DOHH2 (cell line): ENCODE data around the gene MFAP3L.

Experiments used
- H3F3A ChIP-seq: fragments of 200-600 bp; sonication (generic), shearing (Covaris generic); 2 replicates; pipeline ENCODE4 v1.6.0; 2016; ENCODE audit warnings: antibody characterized with exemption, mild to moderate bottlenecking; ENCODE audit not compliant: control insufficient read depth, insufficient read depth
- H3K27ac ChIP-seq: fragments of 200-600 bp; sonication (generic); 2 replicates; pipeline ENCODE4 v1.5.1; 2014; ENCODE audit warnings: low read depth, mild to moderate bottlenecking, low read length, moderate library complexity
- H3K27me3 ChIP-seq: fragments of 200-600 bp; sonication (generic); 2 replicates; pipeline ENCODE4 v1.6.1; 2014; ENCODE audit warnings: mild to moderate bottlenecking, low read length, mixed read lengths; ENCODE audit not compliant: control insufficient read depth
- H3K36me3 ChIP-seq: fragments of 200-600 bp; sonication (generic); 2 replicates; pipeline ENCODE4 v1.6.1; 2014; ENCODE audit warnings: mild to moderate bottlenecking, low read length, moderate library complexity, mixed read lengths; ENCODE audit not compliant: control insufficient read depth
- H3K4me1 ChIP-seq: fragments of 200-600 bp; sonication (generic); 2 replicates; pipeline ENCODE4 v1.6.1; 2014; ENCODE audit warnings: mild to moderate bottlenecking, low read length, mixed read lengths; ENCODE audit not compliant: control insufficient read depth
- H3K4me2 ChIP-seq: fragments of 200-600 bp; sonication (generic); 2 replicates; pipeline ENCODE4 v1.6.0; 2014; ENCODE audit warnings: mild to moderate bottlenecking, low read length, moderate library complexity
- H3K4me3 ChIP-seq: fragments of 200-600 bp; sonication (generic); 2 replicates; pipeline ENCODE4 v1.5.1; 2014; ENCODE audit warnings: mild to moderate bottlenecking, low read length, mixed read lengths
- H3K79me2 ChIP-seq: fragments of 200-600 bp; sonication (generic); 2 replicates; pipeline ENCODE4 v1.6.1; 2014; ENCODE audit warnings: mild to moderate bottlenecking, low read length, mixed read lengths; ENCODE audit not compliant: control insufficient read depth
- H3K9me2 ChIP-seq: fragments of 200-600 bp; sonication (generic); replicated peaks from 2 replicates; pipeline ENCODE4 v1.6.1; 2014; ENCODE audit warnings: mild to moderate bottlenecking, low read length, mixed read lengths; ENCODE audit not compliant: control insufficient read depth
- H3K9me3 ChIP-seq: fragments of 200-600 bp; sonication (generic); 2 replicates; pipeline ENCODE4 v1.6.1; 2014; ENCODE audit warnings: antibody characterized with exemption, low read length, mixed read lengths; ENCODE audit not compliant: control insufficient read depth, insufficient read depth
- H4K20me1 ChIP-seq: fragments of 200-600 bp; sonication (generic); 2 replicates; pipeline ENCODE4 v1.6.0; 2014; ENCODE audit warnings: low read depth, mild to moderate bottlenecking, antibody characterized with exemption, low read length, moderate library complexity; ENCODE audit not compliant: control insufficient read depth, insufficient read depth
- CTCF ChIP-seq: fragments of 200-600 bp; sonication (generic); IDR thresholded peaks from one replicate; pipeline ENCODE4 v1.5.1; 2014; ENCODE audit warnings: antibody characterized with exemption, mild to moderate bottlenecking, low read depth, low read length; ENCODE audit not compliant: poor library complexity, severe bottlenecking
- EZH2phosphoT487 ChIP-seq: fragments of 200-600 bp; sonication (generic); IDR thresholded peaks from 2 replicates; pipeline ENCODE4 v1.6.1; 2017; ENCODE audit warnings: borderline replicate concordance, mild to moderate bottlenecking, antibody characterized with exemption, low read length, moderate library complexity, mixed read lengths

Gene MFAP3L

GRCh38 chr4:169975838-169976796 is 50.1 kb downstream of the MFAP3L start:
- TF ChIP-seq CTCF, result no peak
- TF ChIP-seq EZH2phosphoT487, result no peak
- no peaks in the 10 kb centered on the region for H3K9me2 ChIP-seq
- H4K20me1 ChIP-seq, result no peaks in the 10 kb centered on the region
- H3F3A ChIP-seq, result no peaks in the 10 kb centered on the region
- no peak overlapping the region for H3K27ac ChIP-seq
- H3K79me2 ChIP-seq, result no peaks in the 10 kb centered on the region
- H3K4me1 ChIP-seq, result no peaks in the 10 kb centered on the region
- no peak overlapping the region for H3K4me3 ChIP-seq
- no peak overlapping the region for H3K4me2 ChIP-seq
- no peaks in the 10 kb centered on the region for H3K9me3 ChIP-seq
- H3K27me3 ChIP-seq, result no peaks in the 10 kb centered on the region; the same call in 1 of the 2 replicates
- no peaks in the 10 kb centered on the region for H3K36me3 ChIP-seq

- no peak overlapping the region for H3K27ac ChIP-seq
- no peak overlapping the region for H3K4me3 ChIP-seq
- H4K20me1 ChIP-seq, result no peaks in the 10 kb centered on the region
- H3K9me3 ChIP-seq, result no peaks in the 10 kb centered on the region
- TF ChIP-seq CTCF (no peak), EZH2phosphoT487 (no peak)
- no peaks in the 10 kb centered on the region for H3K9me2 ChIP-seq
- no peaks in the 10 kb centered on the region for H3F3A ChIP-seq
- no peaks in the 10 kb centered on the region for H3K4me1 ChIP-seq
- no peaks in the 10 kb centered on the region for H3K36me3 ChIP-seq
- H3K4me2 ChIP-seq, result no peak overlapping the region
- H3K79me2 ChIP-seq, result no peaks in the 10 kb centered on the region
- no peaks in the 10 kb centered on the region; the same call in 1 of the 2 replicates for H3K27me3 ChIP-seq
These were observed 50.9 kb downstream of the MFAP3L start for GRCh38 chr4:169975131-169975837.

GRCh38 chr4:169971456-169972015 is 54.7 kb downstream of the MFAP3L start:
- H3K4me3 ChIP-seq, result no peak overlapping the region
- H3K9me3 ChIP-seq, result no peaks in the 10 kb centered on the region
- no peaks in the 10 kb centered on the region for H3K4me1 ChIP-seq
- no peaks in the 10 kb centered on the region for H4K20me1 ChIP-seq
- no peaks in the 10 kb centered on the region for H3K36me3 ChIP-seq
- TF ChIP-seq CTCF (no peak), EZH2phosphoT487 (no peak)
- no peaks in the 10 kb centered on the region for H3K9me2 ChIP-seq
- no peak overlapping the region for H3K4me2 ChIP-seq
- H3K27me3 ChIP-seq, result no peaks in the 10 kb centered on the region; the same call in 1 of the 2 replicates
- H3K27ac ChIP-seq, result no peak overlapping the region
- no peaks in the 10 kb centered on the region for H3F3A ChIP-seq
- no peaks in the 10 kb centered on the region for H3K79me2 ChIP-seq
